Measurements from ENCODE around the gene RCOR1.
"Not testable (repeated sequence)": the region's sequence is repeated elsewhere in the genome, so short reads cannot be mapped to it uniquely, and the experiment has no call there.

Gene RCOR1

DNA sequence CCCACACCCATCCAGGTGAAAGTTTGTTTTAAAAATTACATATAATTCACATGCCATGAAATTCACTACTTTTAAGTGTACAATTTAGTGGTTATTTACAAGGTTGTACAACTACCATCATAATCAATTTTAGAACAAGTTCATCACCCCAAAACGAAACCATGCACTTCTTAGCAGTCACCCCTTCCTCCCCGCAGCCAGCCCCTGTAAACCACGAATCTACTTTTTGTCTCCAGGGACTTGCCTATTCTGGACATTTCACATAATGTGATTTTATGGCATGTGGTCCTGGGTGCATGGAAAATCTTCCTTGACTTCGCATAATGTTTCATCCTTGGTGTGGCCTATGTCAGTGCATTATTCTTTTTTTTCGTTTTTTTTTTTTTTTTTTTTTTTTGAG lies 165.6 kb downstream of the RCOR1 start:
- DNase-seq: no peak

DNA sequence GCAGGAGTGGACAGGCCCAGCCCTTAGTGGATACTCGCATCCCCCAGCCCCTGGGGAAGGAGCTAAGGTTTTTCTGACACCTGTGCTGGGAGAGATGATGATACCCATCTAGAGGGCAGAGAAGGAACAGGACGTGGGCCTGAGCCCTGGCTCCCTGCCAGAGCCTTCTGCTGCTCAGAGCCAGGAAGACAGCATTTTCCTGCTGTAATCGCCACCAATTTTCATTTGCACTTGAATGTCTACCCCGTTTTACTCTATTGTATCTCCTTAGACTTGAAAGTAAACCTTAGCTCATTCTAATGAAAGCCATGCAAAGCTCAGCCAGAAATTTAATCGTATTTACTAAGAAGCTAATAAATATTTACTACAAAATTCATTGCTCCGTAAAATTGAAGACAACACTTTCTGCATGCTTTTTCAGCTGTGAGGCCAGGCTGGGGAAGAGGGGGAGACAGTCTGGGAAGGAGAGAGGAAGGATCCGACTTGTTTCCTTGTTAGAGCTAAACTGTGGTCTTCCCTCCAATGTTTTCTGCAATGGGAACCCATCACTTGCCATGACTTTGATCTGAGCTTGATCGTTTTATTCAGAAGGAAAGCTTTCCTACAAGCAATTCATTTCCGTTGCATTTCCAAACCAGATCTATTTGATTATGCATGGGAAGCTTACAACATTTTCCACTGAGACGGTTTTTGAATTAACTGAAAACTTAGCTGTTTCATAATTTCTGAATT lies 167.2 kb downstream of the RCOR1 start:
- DNase-seq: peak; percentile 28

DNA sequence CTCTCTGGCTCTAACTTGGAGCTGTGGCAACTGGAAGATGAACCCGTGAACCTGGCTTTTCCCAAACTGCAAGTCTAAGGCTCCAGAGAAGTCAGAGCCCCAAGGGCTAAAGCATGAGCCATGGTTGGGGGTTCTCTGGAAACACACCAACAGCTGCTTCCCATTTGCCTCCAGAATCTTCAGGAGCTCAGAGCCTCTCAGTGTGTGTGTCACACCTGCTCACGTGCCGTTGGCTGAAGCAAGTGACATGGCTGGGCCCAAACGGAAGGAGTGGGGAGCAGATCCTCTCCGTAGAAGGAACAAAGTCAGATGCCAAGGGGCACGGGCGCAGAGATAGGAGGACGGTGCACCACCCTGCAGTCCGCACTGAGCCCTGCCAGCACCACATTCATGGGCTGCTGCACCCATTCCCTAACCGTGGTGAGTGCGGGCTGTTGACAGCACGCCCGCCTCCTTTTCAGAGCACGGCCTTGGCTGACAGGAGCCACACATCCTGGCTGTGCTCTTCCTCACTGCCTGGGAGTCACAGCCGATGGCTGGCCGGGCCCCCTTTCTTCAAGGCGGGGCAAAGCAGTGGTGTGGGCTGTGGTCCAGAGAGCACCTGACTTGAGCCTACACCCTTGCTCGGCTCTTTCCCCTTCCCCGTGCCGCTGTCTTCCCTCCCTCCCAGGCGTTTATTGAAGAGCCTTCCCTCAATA lies 168.2 kb downstream of the RCOR1 start:
- DNase-seq: no peak

DNA sequence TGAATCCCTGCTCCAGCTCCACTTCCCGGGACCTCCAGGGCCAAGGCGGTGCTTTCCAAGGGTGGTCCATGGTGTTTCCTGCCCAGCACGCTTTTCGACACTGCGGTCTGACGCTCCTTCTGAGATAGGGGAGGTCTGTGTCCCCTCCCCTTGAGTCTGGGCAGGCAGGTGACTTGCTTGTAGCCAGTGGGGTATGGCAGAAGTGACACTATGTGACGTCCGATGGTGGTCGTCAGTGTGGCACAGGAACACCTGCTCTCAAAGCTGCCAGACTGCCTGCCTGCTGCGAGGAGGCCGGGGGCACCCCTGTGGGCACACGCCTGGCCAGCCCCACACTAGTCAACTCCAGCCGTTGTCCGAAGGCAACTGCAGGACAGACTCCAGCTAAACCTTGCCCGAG lies 168.8 kb downstream of the RCOR1 start:
- no peak for DNase-seq

DNA sequence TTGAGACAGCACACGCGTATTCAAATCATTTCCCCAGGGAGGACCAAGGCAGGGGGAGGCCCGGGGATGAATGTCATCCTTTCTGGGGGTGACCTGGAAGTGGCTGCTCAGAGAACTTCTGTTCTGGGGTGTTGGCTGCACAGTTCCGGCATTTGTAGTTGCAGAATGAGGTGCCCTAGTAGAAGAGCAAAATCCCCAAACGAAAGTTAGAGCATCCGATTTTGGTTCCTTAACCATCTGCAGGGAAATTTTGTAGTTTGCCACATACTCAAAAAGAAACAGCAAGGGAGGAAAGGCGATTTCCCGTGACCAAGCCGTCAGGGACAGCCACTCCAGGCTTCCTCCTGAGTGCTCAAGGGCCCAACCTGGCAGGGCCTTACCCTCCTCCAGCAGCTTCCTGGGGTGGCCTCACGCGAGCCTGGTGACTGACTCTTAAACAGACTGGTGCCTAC lies 171.8 kb downstream of the RCOR1 start:
- DNase-seq: no peak

DNA sequence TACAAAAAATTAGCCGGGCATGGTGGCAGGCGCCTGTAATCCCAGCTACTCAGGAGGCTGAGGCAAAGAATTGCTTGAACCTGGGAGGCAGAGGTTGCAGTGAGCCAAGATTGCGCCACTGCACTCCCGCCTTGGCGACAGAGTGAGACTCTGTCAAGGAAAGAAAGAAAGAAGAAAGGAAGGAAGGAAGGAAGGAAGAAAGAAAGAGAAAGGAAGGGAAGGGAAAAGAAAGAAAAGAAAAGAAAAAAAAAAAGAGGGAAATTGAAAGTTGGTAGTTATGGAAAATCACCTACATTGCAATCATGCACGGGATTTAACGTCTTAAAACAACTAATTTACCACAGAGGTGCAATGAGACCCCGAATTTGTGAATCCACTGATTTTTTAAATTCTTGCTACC lies 173.3 kb downstream of the RCOR1 start:
- not testable (repeated sequence) for DNase-seq

DNA sequence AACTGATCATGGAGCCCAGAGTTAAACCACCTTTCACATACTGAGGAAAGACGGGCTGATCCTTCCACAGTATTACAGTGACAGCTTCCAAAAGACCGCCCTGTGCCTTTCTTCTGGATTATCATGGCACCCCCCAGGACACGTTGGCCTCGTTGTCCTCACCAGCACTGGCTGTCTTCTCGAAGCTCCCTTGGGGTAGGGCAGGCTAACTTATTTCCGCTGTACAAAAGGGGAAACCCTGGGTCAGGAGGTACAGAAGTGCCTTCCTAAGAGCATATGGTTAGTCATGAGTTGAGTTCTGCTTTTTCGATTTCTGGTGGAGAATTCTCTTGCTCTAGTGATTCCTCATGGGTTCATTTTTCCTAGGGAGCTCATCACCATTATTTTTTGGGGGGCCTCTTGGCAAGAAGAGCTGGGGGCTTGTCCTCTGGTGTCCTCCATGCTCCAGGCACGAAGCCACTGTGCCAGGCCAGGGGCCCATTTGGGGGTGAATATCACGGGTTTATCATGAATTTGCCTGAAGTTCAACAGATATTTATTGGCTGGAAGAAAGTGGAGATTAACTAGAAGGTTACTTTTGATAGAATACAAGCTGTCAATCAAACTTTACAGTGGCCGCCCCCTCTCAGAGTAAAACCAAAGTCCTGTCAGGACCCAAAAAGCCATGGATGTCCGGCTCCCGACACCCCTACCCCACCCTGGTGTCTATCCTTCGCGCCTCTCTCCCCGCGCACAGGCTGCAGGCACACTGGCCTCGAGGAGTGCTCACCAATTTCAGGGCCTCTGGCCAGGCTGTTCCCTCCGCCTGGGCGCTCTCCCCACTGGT lies 176.0 kb downstream of the RCOR1 start:
- DNase-seq: no peak

DNA sequence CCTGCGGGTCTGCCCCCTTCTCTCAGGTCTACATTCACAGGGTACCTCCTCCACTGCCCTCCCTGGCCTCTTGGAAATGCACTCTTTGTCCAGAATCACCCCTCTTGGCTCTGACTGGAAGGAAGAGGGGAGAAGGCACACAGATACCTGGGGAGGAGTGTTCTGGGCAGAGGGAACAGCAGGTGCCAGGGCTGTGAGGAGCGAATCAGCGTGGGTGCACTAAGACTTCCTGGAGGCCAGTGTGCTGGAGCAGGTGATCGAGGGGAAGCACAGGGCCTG lies 176.5 kb downstream of the RCOR1 start:
- DNase-seq: no peak

DNA sequence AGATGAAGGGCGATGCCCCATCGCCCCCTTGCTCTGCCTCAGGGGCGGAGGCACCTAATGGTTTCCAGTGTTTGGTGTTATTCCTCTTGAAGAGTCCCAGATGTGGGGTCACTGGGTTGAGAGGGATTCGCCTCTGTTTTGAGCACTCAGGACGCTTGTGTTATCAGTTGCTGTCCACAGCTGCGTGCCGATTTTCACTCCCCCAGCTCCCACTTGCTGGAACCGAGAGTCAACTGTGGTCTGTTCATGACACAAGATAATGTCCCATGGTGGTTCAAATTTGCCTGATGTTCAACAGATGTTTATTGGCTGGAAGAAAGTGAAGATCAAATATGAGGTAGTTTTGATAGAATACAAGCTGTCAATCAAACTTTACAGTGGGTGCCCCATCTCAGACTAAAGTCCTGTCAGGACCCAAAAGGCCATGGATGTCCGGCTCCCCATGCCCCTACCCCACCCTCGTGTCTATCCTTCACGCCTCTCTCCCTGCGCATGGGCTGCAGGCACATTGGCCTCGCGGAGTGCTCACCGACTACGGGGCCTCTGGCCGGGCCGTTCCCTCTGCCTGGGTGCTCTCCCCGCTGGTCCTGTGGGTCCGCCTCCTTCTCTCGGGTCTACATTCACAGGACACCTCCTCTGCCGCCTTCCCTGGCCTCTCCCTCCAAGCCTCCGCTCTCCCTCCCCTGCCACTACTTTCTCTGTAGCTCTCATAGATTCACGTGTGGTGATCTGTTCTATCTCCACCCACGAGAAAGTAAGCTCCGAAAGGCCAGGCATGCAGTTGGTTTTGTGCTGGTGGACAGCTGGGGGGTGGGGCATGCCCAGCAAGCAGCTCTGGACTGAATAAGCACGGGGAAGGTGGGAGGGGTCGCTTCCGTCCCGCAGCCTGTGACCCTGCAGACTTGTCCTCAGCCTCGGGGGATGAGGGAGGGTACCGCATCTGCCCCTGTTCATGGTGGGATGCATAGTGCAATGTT lies 178.0 kb downstream of the RCOR1 start:
- no peak for DNase-seq

DNA sequence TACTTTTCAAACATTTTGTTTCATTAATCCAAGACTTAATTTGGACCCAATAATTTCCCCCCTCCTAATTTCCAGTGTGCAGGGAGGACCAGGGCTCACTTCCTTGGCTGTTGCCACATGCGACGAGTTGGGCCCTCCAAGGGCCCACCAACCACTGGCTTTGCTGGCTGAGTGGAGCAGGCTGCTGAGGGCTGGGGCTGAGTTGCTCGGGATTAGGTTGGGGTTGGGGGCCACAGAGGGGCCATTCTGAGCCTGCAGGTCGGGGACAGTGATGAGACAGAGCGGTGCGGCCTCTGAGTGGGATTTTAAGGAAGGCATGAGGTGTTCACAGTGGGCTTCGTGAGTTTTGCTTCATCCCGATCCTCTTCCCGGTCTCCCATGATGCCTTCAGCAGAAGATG lies 178.7 kb downstream of the RCOR1 start:
- no peak for DNase-seq

DNA sequence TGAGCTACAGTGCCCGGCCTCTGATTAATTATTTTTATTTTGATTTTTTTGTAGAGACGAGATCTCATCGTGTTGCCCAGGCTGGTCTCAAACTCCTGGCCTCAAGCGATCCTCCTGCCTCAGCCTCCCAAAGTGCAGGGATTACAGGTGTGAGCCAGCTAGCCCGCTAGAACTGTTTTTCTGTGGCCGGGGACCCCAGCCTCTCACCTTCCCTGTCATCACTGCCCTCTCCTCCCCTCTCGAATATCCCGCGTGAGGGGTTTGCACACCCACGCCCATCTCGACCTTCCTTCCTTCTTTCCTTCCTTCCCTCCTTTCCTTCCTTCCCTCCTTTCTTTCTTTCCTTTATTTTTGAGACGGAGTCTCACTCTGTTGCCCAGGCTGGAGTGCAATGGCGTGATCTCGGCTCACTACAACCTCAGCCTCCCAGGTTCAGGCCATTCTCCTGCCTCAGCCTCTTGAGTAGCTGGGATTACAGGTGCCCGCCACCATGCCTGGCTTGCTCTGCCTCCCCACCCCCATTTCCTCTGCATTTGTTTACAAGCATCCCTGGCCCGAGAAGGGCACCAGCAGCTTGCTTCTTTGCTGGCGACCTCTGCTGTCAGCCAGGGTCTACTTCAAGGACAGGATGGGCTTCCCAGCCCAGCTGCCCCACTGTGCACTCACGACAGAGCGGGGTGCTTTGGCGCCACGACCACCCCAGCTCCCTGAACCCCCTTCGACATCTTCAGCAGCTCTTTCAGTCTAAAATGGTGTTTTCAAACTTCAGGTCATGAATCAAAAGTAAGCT lies 180.5 kb downstream of the RCOR1 start:
- DNase-seq: peak; percentile 79

DNA sequence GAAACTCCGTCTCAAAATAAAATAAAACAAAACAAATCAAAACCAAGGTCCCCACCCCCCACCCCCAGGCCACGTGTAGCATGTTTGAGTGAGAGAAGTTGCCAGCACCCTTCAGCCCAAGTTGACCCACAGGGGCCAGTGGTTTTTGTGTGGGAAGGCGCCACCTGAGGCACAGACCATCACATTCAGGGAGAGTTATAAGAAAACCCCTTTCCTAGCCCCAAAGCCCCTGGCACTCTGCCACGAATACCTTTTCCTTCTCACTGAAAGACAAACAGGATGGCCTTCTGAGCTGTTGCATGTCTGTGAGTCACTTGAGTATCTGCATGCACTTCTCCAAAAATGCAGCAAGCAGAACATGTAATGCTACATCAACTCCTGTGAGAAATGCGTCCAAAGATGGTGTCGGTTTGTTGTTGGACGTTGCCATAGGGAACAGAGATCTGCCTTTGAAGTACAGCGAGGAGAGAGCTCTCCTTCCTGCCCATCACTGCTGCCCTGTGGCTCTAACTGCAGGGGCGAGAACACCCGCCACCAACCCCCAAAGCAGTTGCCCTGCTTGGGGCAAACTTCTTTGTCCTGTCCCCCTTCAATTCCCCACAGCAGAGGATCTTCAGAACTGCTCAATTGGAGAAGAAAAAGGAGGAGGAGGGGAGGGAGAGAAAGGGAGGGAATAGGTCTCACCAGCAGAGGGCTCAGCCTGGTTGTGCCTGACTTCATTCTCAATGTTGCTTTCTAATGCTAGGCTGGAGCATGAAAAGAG lies 182.1 kb downstream of the RCOR1 start:
- DNase-seq: peak; percentile 81

DNA sequence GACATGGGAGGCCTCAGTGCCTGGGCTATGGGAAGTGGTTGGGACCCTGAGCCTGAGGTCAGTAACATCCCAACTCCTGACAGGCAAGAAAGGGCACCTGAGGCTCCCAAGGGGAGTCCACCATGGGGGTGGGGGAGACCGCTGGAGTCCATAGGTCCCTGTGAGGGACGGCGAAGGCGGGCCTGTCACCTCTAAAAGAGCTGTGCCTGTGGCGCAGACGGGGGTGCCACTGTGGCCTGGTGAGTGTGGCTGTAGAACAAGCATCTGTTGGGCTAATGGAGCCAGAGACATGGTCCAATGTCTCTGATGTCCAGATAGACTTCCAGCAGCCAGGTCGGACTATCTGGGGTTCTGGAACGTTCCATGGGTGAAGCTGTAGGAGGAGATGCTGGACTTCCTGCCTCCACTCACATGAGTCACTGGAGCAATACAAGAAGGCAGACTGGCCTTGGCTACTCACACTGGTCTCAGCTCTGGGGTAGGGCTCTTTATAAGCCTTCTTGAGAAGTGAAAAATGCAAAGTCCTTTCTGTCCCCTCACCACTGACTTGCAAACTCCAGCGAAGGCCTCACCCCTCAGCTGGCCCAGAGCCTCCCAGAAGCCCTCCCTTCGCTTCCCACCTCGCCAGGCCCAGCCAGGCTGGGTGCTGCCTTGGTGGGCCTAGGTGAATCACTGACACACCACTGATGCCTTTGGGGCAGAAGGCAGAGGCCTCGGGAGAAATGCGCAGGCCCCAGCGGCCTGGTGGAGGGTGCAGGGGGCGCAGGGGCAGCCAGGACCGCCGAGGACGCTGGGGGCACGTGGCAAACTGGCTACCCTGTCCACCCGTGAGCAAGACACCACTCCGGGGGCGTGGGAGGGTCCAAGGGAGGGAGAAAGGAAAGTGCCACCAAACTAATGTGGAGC lies 183.7 kb downstream of the RCOR1 start:
- peak; percentile 27 for DNase-seq

DNA sequence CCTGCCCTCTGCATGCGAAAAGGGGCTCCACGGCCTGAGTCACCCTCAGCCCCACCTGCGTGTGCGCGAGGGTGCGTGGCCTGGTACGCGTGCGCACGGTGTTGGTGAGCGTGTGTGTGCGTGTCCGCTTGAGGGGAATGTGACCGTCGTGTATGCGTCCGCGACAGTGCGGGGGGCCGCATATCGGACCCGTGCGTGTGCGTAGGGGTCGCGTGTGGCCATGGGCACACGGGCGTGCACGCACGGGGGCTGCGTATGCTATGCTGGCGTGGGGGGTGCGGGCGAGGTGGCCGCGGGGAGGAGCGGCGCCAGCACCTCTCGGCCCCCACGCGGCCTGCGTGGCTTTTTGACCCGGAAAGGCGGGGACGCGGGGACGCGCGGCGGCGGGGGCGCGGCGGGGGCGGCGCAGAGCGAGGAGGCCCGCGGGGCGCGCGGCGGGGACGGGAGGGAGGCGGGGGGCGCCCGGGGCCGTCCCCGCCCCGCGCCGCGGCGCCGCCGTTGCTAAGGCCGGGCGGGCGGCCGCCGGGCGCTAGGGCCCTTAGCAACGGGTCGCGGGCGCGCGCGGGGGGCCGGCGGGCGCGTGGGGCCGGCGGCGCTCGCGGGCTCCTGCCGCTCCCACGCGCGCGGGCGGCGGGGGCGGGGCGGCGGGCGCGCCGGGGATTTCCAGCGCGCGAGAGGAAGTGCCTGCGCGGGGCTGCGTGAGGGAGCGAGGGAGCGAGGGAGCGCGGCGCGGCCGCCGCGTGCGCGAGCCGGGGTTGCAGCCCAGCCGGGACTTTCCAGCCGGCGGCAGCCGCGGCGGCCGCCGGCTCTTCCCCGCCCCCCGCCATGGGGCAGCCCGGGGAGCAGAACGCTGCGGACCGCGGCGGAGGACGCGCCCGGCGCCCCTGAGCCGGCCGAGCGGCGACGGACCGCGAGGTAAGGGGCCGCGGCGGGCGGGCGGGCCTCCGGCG lies 184.6 kb downstream of the RCOR1 start, which contains the start of gene TRAF3:
TSS of gene TRAF3 (plus strand) at position 689 of the 950 bp plus-strand sequence. CDS start 92,753 bp downstream, outside the sequence.
- peak; percentile 45 for DNase-seq

DNA sequence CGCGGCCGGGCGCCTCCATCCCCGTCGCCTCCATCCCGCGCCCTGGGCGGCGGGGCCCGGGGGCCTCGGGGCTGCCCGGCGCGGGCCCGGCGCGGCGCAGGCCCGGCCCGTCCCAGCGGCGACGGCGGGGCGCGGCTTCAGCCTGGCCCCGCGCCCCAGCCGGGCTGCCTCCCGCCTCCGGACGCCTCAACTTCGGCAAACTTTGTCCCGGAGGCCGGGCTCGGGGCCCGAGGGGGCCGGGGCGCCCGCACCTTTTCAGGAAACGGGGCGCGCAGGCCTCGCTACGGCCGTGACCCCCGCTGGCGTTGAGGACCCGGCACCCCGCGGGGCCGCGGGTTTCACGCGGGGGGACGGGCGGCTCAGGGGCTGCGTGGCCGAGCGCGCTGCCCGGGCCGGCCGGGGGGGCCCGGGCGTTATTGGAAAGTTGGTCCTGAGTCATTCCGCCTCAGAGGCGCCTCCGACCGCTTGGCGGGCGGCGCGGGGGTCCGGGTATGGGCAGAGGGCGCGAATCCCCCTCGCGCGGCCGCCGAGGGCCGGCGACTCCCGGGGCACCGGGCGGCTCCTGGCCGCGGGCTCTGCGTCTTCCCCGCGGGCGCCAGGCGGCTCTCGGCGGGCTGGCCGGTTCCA lies 185.4 kb downstream of the RCOR1 start:
- DNase-seq: no peak

DNA sequence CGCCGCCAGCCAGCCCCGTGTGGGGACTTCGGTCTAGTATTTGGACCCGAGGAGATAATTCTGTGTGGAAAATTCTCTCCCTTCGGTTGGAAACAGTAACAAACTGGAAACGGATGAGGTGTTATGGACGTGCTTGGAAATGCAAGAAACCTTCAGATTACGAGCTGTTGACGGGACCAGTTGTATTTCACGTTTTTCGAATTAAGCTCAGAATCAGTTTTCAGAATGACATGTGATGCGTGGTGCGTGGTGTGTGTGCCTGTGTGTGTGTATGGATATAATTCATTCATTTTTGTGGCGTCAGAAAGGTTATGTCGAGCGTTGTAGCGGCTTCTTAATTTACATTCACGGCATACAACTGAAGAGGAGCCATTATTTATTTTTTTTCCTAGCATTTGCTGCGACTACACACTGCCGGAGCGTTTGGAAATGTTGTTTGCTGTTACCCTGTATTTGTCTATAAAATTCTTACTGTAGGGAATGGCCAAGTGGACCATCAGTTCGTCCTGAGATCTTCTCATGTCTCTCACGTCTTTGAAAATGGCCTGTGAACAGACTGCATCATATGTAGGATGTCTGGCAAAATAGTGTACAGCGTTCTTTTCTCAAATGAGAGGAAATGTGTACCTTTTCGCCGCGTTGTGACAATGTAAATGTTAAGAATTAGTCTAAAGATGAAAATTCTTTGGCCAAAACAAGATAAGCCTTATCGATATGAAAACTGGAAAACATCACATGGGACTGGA lies 186.1 kb downstream of the RCOR1 start:
- DNase-seq: no peak

DNA sequence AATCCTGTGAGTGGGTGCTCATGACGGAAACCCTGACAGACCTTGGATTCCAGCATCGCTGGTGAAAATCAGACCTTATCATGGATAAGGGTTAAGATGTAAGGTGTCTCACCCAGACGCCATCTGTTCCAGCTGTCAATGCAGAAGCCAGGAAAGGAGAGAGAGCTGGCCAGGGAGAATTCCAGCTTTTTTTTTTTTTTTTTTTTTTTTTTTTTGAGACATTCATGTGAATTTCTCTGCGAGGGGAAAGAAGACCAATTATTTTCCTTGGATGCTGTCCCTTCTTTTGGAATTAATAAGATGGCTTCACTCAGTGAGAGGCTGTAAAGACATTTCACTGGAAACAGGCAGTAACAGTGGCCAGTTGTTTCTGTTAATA lies 186.6 kb downstream of the RCOR1 start:
- peak; percentile 72 for DNase-seq

Measured in NCI-H82 (cell line).